Right kidney (tissue), 1 donor: ENCODE measurements around the gene MAP2K6.
A peak's percentile ranks its signal among the peaks of the same experiment; 100 is the strongest.
"Not testable (repeated sequence)": the region's sequence is repeated elsewhere in the genome, so short reads cannot be mapped to it uniquely, and the experiment has no call there.

ENCODE experiments used
- DNase-seq: peaks from one replicate; pipeline ENCODE4 v3.0.0-alpha.2; 2016

The MAP2K6 gene

DNA sequence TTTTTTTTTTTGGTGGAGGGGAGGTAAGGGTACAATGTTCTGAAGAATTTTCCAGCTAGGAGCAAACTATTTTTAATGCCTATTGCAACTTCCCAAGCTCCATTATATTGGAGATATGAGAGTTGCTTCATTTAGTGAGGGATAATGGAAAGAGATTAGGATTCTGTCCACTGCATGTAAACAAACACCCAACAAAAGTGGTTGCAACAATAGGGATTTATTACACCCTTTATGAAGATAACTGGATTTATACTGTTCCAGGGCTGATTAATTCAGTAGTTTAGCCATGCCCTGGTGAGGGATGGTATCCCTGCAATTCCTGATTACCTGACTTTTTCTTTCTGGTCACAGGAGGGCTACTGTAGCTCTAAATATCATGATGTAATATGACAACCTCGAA, 40.5 kb downstream of the MAP2K6 start:
- no peak for DNase-seq

DNA sequence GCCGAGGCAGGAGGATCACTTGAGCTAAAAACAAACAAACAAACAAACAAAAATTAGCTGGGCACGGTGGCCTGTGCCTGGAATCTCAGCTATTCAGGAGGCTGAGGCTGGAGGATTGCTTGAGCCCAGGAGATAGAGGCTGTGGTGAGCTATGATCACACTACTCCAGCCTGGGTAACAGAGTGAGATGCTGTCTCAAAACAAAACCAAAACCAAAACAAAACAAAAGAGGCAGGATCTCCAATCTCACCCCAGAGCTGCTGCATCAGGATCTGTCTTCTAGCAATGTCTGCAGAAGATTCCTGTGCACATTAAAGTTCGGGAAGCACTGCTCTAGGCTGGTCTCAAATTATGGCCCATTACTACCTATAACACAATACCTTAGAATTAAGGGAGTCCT, 43.1 kb downstream of the MAP2K6 start:
- no peak for DNase-seq

DNA sequence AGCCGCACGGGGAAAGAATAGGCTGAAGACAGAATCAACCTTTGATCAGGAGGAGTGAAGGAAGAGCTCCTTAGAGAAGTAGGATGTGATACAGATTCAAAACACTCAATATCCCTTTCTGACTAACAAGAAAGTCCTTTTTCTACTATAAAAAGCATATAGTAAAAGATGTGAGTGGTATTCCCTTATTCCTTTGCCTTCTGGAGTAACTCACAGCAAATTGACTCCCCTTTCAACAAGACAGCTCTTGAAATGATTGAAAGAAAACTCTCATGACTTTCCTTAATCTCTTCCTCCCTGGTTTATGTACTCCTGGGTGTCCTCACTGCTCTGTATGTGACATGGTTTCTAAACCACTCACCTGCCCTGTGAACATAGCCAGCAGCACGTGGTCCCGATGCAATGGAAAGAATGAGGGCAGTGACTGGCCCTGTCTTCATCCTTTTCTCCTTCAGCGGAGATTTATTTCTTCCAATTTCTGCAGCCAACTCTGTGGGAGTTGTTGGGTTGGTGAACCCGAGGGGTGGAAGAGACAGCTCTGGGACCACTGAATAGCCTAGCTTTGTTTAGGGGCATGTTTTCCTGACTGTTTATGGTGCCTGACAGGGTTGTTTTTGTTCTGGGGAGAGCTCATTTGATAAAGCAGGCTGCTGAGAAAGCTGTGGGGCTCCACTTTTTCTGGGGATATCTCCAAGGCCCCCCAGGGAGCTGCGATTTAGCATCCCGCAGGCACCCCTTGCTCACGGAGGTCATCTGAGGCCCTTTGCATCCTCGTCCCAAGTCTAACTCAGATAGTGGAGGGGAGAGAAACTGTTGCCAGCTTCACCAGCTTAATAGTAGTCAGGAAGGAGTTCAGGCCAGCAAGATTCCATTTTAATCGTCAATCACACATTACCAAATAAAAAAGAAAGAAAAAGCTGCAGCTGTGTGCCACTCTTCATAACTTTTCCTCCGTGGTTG, 46.7 kb downstream of the MAP2K6 start:
- peak; percentile 28 for DNase-seq

DNA sequence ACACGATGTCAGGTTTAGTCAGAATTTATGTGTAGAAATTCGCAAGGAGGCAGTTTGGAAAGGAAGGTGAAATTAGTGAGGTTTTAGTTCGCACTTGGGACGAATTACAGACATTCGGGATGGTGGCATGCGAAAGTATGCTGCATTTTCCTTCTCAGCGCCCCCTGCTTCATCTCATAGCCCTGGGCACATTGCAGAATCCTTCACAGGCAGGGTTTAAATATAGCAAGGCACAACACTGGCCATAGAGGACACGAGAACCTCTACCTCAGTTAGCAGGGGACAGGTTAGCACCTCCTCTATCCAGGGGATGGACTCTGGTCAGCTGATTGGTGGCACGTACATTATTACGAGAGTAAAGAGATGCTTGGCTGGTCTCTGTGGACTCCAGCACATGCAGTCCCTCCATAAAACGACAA, 47.5 kb downstream of the MAP2K6 start:
- DNase-seq: peak; percentile 15

DNA sequence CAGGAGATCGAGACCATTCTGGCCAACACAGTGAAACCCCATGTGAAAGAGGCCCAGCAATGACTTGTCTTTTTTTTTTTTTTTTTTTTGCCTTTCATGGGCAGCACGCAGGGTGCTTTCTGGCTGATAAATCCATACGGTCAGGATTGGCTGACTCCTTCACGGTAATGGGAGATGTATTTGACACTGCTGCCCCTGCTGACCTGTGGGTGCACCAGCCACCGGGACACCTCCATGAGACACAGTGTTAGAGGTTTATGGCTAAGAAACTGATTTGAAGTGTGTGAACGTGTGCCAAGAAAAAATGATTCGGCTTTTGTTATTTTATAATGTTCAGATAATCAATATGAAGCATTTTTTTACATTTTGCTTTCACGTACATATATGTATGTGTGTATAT, 48.4 kb downstream of the MAP2K6 start:
- DNase-seq: no peak

DNA sequence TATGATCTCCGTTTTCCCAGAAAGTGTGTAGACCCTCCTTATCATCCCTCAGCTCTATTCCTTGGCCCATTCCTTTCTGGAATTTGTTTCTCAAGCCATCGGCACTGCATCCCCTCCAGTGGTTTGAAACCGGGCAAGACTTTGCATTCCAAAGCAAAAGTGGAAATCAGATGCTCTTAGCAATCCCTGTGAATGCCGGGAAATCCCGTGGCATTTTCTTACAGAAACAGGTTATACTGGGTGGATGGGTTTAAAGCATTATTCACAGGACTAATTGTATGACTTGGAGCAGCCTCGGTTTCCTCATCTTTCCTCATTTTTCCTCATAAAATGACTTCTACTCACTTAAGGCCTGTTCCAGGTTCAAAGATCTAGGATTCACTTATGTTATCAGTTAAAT, 52.0 kb downstream of the MAP2K6 start:
- DNase-seq: no peak

DNA sequence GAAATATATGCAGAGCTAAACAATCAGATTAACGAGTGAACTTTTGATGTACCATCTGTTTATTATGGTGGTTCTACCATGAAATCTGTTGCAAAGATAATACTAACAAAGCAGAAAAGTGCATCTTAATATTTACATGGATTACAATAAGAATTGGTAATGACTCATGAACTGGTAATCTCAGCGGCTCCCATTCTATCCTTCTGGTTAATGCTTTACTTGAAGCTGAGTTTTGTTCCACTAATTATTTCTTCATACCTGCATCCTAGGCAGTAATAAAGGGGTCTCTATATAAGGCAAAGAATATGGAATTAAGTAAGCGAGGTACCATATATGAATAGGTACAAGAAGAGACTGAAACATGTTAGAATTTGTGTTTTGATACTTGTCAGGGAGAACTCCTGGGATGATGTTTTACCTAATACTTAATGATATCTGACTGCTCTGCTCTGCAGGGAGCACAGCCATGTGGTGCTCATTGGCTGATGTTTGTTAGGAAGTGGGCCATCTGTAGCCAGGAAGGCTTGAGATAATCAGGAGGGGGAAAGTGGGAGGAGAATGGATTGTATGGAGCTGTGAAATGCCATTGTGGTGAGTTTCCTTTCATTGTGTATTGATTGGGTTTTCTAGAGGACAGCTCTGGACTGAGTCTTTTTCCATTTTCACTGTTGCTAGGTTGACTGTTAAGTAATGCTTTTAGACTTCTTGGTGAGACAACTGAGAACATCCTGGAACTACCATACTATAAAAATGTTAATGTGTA, 52.6 kb downstream of the MAP2K6 start:
- DNase-seq: no peak

DNA sequence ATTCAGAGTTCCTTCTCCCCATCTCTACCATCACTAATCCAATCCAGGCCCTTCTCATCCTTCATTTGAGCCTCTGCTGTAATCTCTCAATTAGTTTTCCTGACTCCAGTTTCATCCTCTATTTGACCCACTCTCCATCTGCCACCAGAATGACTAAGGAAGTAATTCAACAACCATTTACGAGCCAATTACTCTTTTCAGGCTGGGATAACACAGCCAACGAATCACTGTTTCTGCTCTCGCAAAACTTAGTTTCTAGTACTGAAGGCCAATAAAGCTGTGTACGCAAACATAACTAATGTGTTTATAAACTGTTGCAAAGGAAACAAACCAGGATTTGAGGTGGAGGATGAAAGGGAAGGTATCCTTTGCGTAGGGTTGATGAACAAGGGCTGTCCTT, 53.7 kb downstream of the MAP2K6 start:
- no peak for DNase-seq

DNA sequence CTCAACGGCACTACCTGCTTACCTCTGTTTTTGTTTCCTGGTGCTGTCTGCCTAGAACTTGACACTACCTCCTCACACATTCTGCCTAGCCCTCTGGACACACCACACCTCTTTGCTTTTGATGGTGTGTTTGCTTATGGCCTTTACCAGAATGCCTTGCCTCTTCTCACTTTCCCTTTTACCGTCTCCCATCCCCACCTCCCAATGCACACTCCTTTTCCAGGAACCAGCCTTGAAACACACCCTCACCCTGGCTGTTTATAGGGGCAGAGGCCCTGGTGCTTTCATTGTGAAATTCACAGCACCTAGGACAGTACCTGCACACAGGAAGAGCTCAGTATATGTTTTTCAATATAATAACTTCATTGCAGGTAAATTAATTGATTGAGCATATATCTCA, 56.2 kb downstream of the MAP2K6 start:
- no peak for DNase-seq

DNA sequence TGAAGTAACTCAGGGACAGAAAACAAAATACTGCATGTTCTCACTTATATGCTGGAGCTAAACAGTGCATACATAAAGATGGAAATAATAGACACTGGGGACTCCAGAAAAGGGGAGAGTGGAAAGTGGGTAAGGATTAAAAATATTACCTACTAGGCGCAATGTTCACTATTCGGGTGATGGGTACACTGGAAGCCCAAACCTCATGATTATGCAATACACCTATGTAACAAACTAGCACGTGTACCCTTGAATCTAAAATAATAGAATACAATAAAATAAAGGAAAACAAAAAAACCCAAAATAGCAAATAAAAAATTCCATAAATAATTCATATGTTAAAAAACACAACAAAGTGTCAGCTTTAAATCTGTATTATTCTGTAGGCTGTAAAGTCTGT, 56.9 kb downstream of the MAP2K6 start:
- DNase-seq: no peak

DNA sequence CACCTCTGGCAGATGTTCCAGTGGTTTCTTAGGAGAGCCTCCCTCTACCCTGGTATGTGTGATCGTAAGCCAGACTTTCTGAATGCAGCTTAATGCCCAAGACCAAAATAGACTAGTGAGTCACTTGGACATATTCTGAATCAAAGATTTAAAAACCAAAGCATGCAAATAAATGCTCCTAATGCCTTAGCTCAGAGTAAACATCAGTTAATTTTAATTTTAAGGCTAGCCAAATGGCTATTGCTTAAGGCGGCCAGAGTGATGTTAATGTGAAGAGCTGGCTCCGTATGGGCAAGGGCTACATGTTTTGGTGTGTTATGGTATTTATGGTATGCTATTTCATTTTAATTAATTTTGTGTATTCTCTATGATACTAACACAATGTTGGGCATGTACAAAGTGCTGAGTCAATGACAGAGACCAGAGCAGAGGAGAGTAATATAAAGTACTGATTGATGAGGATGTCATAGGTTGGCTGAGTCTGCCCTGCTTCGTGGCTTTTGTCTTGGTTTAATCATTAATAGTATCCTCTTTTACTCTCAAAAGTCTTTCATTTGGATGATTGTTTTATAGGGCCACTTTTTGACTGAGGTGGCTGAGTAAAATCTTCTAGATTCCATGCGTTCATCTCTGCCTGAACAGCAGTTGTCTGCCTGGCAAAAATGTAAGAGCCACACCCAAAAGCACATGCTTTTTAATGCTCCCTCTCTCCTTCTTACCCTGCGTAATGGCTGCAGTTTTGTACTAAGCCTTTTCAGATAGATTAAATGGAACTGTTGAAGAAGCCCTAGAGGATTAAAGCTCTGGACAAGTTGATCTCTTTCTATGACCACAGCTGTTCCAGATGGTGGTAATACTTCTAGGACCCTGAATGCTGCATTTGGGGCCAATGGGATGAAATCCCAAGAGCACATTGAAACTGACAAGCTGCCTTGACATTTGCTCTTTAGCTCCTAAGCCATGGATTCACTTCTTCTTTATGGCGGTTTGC, 59.6 kb downstream of the MAP2K6 start:
- DNase-seq: no peak

DNA sequence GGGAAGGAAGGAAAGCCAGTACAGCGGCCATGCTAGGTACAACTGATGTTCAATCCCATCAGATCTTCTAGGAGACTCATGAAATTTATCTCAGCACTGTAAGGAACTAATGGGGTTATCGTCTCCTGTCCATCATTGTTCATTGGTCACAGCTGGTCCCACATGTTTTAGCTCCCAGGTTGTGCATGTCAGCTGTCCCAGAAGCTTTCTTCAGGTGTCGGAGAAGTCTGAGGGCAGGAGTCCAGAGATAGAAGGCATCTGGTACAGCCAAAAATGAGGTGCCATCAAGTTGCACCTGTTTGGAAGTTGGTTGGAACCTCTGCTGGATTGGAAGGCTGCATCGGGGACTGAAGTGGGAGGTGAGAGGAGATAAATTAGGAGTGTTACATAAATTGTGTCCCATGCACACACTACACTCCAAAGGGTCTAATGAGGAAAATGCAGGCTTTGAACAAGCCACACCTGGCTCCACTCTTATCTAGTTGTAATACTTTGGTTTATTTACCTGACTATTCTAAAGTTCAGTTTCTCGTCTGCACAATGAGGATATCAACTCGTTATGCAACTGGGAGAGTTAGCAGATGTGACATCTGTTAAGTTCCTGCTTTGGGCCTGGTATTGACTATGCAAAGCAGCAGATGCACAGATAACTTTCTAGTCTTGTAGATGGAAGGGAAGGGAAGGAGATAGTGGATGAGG, 62.9 kb downstream of the MAP2K6 start:
- no peak for DNase-seq

DNA sequence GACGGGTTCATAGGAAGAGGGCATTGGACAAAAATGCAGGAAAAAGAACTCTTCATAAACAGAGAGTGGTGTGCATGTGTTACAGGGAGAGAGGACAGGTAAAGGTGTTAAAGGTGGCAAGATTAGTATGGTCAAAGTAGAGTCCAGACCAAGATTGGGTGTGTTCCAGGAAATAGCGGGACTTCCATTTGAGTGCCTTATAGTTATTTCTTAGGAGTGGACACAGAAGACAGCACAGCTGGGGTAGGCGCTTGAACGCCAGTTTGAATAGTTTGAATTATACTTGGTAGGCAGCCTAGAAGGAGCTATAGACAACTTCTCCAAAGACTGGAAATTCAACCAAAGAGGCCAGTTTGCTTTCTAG, 63.4 kb downstream of the MAP2K6 start:
- no peak for DNase-seq

DNA sequence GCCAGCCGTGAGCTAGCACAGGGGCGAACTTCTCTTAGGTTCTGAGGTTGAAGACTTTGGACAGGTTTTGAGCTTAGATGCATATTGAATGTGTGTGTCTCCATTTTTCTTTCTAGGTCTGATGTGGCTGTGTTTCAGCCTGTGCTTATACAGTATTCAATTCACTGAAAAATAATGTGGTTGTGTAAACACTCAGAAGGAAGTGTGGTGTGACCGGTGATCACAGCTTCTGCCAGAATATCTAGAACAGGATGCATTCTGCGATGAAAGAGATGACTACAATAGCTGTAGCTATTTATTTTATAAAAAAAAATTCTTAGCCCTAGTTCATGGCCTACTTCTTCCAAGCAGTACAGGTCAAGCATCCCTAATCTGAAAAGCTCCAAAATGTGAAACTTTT, 64.4 kb downstream of the MAP2K6 start:
- DNase-seq: no peak

DNA sequence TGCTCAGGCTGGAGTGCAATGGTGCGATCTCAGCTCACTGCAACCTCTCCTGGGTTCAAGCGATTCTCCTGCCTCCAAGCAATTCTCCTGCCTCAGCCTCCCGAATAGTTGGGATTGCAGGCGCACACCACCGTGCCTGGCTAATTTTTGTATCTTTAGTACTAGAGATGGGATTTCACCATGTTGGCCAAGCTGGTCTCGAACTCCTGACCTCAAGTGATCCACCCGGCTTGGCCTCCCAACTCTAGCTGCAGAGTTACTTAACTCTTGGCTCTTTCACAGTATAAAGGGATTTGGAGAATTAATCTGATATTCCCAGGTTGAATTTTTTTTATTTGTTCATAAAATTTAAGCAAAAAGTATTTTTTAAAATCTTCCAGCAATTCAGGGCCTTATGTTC, 65.3 kb downstream of the MAP2K6 start:
- DNase-seq: not testable (repeated sequence)

DNA sequence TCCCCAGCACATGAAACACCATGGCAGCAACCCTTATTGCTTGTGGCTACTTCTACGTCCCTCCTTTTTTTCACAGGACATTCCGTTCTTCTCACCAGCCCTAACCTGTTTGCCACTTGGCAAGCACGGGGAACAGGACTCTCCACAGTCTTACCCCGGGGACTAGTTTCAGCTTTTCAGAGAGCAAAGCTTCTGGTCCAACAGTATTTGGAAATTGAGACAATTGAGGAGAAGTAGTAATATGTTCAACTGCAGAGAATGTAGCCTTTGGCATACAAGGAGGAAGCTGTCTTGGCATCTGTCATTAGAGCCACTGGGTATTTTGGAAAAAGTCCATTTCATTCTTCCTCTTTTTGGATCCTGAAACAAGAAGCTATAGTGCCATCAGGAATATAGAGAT, 65.7 kb downstream of the MAP2K6 start:
- DNase-seq: no peak

DNA sequence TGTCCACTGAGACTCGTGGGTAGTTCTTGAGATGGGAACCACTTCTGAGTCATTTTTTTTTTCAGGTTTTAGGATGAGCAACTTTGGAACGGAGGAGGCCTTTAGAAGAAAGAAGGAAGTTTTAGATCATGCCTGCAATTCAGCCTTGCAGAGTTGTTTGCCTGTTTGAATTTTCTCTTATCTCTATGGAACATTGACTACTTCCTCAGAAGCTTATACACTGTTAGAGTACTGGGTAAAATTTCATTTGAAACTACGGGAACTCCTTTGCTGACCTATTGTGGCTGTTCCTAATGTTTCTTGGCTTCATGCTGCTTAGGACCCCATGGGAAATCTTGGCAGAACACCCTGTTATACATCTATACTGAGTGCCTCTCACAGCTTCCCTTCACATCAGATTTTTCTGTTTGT, 70.8 kb downstream of the MAP2K6 start:
- no peak for DNase-seq

DNA sequence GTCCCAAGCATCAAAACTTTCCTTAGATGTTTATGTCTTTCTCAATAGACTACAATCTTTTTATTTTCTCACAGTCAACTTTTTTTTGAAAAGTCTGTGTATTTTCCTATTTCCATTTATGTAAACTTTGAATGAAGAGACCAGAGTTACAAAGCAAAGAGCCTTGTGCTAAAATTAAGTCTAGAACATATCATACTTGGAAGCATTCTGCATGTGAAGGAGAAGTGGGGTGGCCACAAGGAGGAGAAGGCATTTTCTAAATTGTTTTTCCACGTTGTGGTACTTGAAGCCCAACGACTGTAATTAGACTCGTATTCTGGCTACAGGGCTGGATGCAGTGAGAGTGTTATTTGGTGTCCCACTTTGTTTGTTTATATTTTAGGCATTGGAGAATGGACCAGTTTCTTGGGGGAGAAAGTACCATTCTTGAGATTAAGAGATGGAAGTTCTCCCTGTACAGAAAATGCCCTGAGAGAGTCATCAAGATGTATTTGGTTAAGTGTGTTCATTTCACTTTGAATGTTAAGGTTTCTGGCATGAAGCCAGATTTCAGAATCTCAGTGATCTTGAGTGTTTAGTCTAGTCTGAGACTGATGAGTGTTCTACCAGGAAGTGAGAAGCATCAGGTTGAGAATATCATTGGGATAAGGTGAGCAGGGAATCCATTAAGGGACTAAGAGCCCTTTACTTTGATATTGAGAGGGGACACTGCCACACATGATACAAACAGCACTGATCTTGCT, 71.6 kb downstream of the MAP2K6 start:
- no peak for DNase-seq

DNA sequence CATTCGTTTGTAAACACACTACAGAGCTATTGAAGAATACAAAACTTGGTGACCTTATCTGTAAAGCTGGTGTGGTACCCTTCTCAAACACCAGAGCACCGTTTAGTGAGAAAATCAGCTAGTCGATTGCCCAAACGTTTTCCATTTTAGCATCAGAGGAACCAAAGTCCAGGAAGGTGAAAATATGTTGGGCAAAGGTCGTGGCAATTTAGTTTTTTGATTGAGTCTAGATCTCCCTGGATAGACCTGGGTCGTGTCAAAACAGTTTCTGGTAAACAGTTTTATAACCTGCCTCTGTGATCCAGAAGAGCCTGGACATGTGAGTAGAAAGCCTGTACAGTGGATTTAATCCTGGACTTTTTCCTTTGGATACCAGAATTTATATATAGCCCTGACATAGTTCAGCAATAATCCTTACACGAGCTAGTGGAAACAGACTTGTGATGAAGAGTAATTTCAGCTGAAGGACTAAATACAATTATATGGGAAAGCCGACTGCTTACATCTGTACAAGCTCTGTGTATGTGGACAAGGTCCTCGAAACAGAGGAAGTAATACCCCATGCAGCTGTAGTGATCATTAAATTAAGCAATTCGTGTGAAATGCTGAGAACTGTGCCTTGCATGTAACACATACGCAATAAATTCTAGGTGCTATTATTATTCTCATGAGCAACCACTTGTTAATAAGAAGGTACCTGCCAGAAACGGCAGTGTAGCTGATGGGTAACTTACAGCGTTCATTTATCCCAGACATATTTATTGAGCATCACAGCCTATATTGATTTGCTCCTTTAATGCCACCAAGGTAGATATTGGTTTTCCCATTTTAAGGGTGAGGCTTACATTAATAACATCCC, 72.5 kb downstream of the MAP2K6 start:
- DNase-seq: no peak

DNA sequence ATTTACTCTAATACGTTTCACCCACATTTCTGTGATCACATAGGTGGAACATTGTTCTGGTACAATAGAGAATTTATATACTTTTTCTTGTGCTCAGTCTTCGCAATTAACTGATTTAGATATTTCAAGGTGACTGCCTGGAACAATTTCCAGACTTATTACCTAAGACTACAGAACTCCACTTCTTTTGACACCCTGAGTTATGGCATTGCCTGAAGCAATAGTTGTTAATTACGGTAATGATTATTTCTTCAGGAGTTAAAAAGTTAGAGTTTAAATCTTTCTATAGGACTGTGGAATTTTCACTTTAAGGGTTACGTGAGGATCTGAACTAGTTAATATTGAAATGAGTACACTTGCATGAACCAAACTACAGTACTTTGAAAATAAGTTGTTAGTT, 74.8 kb downstream of the MAP2K6 start:
- DNase-seq: no peak
